ENCODE data around the gene NIT1. TPM values are rescaled to one million over a fixed set of nuclear protein-coding genes. Genes with fewer than 3 reads are reported as not detected.

Gene NIT1
- total RNA-seq, 1 donor from 2014 or later: 14.7 TPM

DNA sequence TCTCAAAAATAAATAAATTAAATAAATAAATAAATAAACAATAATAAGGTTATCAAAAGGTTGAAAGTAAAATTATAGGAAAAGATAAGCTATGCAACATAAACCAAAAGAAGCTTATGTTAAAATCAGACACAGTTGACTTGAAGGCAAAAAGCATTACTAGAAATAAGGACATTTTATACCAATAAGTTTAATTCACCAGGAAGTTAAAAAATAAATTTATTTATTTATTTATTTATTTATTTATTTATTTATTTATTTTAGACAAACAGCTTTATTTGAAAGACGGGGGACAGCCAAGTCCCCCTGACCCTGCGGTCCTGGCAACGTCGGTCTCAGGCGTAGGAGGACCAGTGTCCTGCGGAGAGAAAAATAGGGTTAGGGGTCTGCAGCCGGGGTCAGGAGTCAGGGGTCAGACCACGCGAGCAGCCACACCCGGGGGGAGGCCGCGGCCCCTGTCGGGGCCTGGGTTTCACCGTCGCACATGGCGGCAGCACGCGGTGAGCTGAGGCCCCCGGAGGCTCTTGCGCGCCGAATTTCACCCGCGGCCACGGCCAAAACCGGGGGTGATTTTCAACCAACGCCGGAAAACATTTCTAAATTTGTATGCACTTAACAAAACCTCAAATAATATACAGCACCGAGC, 23.0 kb downstream of the NIT1 start:
- no peak for DNase-seq (ENCODE audit: low spot score in 2 of 2)
- FAIRE-seq: no peak

DNA sequence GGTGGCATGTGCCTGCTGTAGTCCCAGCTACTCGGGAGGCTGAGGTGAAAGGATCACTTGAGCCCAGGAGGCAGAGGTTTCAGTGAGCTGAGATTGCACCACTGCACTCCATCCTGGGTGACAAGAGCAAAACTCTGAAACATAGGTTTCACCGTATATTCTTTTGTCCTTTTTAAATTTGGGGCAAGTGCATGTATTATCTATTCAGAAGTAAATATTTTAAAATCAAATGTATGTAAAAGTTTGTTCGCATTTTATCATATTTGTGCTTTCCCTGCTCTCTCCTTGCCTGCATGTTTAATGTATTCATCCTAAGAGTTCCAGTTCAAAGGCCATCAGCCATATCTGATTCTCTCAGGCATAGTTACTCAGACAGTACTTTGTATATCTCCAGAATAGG, 27.9 kb downstream of the NIT1 start:
- FAIRE-seq: no peak

DNA sequence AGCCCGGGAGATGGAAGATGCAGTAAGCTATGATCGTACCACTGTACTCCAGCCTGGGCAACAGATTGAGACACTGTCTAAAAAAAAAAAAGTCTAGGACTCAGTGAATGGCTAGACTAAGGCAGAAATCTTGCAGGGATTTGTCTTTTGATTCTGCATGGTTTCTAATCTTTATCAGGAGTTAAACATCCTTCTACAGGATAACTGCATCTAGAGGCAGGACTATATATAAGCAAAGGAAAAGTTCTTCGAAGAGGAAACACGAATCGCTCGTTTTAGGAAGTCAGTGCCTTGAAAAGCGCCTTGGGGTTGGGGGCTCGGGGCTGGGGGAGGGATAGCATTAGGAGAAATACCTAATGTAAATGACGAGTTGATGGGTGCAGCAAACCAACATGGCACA, 35.3 kb downstream of the NIT1 start:
- no peak for FAIRE-seq
- no peak for DNase-seq (ENCODE audit: low spot score in 2 of 2)

More for the DNA sequence above, 27.9 kb downstream of the NIT1 start:
- DNase-seq (ENCODE audit: low spot score in 2 of 2): no peak

DNA sequence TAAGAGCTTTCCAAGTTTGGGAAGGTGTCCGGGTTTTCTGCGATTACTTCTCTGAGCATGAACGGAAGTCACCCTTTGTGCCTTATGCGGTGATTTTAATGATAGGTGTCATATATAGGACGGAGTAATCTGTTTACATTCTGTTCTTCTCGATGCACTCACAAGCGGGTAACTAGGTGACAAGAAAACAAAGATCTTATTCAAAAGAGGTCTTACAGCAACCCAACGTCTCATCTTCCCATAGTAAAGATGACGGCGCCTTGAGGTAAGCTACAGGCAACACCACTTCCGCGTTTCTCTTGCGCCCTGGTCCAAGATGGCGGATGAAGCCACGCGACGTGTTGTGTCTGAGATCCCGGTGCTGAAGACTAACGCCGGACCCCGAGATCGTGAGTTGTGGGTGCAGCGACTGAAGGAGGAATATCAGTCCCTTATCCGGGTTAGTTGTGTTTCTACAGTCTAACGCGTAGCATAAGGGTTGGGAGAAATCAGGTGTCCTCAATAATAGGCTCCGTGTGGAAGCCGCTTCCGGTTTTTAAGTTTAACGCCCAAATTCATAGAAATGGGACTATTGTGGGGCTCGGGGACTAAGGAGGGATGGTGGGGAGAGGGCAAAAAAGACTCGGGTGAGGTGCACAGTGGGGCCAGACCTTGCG, 35.9 kb downstream of the NIT1 start, which contains the start of gene UFC1:
Gene UFC1, plus strand, starts transcription at position 297 of the 656 bp plus-strand sequence. Its CDS starts 20 bp downstream, at position 317.
- no peak for FAIRE-seq
- DNase-seq (ENCODE audit: low spot score in 2 of 2): peak; percentile 71 to 75

DNA sequence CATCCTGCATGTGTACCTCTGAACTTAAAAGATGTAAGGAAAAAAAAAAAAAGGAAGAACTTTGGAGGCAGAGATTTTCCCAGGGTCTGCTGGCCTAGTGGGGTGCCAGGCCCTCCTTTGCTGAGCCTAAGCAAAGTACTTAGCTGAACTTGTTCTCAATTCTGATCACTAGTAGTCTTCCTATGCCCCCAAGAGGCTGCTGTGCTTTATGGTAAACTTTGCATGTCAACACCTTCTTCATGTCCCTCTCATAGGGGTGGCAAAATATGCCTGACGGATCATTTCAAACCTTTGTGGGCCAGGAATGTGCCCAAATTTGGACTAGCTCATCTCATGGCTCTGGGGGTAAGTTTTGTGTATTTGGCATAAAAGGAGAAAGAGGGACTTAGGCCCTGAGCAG, 40.0 kb downstream of the NIT1 start:
- FAIRE-seq: no peak
- DNase-seq (ENCODE audit: low spot score in 2 of 2): no peak

DNA sequence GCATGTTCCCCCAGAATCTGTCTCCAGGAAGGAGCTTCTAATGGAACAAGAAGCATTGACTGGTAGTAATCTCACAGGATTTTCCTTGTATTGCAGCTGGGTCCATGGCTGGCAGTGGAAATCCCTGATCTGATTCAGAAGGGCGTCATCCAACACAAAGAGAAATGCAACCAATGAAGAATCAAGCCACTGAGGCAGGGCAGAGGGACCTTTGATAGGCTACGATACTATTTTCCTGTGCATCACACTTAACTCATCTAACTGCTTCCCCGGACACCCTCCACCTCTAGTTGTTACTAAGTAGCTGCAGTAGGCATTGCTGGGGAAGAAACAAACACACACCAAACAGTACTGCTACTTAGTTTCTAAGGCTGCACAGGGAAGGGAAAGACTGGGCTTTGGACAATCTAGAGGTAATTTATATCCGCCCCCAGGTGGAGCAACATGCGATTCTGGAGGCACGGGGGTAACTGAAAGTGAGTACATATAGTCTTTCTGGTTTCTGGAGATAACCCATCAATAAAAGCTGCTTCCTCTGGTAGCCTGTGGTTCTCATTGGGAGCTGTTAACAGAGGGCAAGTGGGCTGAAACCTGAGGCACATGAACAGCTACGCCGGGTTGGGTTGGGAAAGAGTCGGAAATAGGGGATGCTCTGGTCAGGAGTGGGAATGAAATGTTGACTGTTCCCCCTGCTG, 40.6 kb downstream of the NIT1 start:
- FAIRE-seq (no peak), DNase-seq (ENCODE audit: low spot score in 2 of 2) (no peak)

DNA sequence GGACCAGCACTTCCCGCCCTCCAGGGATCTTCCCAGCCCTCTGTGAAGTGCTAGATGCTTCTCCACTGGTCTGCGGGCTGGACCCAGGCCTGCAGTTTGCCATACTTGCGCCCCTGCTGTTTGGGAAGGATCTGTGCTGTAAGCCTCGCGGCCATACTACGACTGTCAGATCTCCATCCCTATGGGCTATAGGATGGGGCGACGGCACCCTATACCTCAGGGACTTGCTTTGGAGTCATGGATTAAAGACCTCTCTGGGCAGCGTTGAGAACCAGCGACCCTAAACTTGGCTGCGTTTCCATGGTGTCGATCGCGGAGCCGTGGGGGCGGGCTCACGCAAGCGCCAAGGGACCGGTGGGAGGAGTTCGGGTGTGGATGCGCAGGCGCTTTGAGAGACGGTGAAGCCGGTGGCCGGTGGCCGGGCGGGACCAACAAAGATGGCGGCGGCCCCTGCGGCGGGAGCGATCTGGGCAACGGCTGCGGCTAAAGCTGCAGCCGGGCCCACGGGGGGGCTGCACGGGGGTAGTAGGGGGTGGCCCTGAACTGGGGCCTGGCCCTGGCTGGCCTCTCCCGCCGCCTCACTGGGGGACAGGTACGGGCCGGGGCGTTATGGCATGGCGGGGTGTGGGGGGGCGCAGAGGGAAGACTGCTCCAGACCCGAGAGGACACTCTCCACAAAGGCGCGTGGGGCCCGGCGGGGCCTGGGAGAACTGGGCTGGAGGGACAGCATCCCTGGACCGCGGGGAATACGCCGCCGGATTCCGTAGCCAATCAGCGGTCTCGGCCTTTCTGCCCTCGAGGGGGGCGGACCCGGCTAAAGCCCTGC, 41.4 kb downstream of the NIT1 start, which contains the start of gene USP21:
Gene USP21, plus strand, starts transcription at position 414 of the 826 bp plus-strand sequence. CDS start 1,141 bp downstream, outside the sequence.
- peak; percentile 90 to 95 for DNase-seq (ENCODE audit: low spot score in 2 of 2)
- no peak for FAIRE-seq

DNA sequence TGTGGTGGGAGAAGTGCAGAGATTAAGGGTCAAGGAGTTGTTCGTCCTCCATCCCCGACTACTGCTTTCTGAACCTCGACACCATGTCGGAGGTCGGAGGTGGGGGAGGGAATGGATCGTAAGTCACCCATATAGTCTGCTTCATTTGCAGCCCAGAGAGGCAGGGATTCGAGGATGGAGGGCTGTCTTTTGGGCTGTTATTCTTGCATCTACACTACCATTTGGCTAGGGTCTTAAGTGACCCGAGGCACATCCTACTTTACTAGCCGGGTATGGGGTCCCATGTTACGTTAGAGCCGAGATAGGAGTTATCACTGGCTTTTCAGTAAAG, 42.0 kb downstream of the NIT1 start:
- FAIRE-seq (no peak), DNase-seq (ENCODE audit: low spot score in 2 of 2) (no peak)

DNA sequence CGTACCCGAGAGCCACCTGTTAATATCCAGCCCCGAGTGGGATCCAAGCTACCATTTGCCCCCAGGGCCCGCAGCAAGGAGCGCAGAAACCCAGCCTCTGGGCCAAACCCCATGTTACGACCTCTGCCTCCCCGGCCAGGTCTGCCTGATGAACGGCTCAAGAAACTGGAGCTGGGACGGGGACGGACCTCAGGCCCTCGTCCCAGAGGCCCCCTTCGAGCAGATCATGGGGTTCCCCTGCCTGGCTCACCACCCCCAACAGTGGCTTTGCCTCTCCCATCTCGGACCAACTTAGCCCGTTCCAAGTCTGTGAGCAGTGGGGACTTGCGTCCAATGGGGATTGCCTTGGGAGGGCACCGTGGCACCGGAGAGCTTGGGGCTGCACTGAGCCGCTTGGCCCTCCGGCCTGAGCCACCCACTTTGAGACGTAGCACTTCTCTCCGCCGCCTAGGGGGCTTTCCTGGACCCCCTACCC, 42.8 kb downstream of the NIT1 start:
- no peak for FAIRE-seq
- DNase-seq (ENCODE audit: low spot score in 2 of 2): no peak

DNA sequence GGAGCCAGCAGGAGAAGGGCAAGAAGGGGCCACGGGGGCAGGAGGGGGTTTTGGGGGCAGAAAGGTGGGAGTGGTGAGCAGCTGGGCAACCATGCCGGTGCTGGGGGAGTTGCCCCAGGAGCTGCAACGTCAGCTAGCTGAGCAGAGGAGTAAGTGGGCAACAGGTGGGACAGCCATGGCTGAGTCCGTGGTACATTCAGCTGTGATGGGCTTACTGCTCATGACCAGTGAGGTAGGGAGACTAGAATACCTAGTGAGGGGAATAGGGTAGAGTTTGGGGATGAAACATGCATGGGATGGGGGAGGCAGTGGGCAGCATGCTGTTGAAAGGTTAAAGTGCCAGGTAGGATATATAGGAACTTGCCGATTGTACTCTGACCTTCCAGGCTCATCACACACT, 43.7 kb downstream of the NIT1 start:
- no peak for DNase-seq (ENCODE audit: low spot score in 2 of 2)
- no peak for FAIRE-seq

DNA sequence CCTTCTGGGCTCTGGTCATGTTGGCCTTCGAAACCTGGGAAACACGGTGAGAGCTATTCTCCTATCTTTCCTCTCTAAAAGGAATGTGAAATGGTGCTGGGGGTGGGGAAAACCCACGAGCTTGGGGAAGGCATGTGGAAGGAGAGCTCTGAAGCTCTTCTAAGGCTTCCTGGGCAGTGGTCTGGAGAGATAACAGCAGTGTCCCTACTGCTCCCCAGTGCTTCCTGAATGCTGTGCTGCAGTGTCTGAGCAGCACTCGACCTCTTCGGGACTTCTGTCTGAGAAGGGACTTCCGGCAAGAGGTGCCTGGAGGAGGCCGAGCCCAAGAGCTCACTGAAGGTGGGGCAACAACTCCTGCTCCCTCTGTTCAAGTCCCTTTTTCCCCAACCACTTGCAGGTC, 44.1 kb downstream of the NIT1 start:
- FAIRE-seq (no peak), DNase-seq (ENCODE audit: low spot score in 2 of 2) (no peak)

DNA sequence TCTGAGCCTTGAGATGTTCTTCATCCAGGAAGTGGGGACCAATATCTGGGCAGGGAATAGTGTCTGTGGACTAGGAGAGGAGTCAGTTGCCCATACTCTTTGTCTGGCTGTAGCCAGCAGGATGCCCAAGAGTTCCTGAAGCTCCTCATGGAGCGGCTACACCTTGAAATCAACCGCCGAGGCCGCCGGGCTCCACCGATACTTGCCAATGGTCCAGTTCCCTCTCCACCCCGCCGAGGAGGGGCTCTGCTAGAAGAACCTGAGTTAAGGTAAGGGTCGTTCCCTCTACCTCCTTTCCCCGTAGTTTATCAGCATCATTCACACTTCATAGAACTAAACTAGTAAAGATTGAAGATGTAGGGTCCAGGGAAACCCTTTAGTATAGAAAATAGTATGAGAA, 44.9 kb downstream of the NIT1 start:
- FAIRE-seq: no peak
- DNase-seq (ENCODE audit: low spot score in 2 of 2): no peak

DNA sequence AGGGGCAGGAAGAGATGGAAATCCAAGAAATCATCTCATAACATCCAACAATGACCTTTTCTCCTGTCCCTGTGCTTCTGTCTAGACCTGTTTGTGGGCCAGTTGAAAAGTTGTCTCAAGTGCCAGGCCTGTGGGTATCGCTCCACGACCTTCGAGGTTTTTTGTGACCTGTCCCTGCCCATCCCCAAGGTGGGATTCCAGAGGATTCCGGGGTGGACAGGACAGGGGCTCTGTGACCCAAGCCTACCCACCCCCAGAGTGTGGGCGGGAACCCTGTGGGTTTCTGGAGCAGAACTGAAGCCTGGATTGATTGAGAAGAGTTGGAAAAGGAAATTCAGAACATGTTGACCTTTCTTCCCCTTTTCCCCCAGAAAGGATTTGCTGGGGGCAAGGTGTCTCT, 45.9 kb downstream of the NIT1 start:
- no peak for FAIRE-seq

DNA sequence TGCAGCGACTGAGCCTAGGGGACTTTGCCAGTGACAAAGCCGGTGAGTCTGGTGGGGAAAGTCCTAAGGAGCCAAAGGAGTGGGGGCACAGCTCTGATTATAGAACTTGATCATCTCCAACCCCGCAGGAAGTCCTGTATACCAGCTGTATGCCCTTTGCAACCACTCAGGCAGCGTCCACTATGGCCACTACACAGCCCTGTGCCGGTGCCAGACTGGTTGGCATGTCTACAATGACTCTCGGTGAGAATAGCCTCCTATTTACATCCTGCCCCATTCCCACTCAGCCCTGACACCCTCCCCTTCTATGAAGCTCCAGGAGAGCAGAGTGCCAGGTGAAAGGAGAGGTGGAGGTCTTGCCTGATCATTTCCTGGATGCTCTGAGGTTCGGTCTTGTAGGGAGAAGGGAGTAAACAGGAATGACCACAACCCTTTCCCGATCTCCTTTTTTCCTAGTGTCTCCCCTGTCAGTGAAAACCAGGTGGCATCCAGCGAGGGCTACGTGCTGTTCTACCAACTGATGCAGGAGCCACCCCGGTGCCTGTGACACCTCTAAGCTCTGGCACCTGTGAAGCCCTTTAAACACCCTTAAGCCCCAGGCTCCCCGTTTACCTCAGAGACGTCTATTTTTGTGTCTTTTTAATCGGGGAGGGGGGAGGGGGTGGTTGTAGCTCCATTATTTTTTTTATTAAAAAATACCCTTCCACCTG, 47.2 kb downstream of the NIT1 start:
- no peak for FAIRE-seq
- DNase-seq (ENCODE audit: low spot score in 2 of 2): no peak

More for the DNA sequence above, 45.9 kb downstream of the NIT1 start:
- no peak for DNase-seq (ENCODE audit: low spot score in 2 of 2)

DNA sequence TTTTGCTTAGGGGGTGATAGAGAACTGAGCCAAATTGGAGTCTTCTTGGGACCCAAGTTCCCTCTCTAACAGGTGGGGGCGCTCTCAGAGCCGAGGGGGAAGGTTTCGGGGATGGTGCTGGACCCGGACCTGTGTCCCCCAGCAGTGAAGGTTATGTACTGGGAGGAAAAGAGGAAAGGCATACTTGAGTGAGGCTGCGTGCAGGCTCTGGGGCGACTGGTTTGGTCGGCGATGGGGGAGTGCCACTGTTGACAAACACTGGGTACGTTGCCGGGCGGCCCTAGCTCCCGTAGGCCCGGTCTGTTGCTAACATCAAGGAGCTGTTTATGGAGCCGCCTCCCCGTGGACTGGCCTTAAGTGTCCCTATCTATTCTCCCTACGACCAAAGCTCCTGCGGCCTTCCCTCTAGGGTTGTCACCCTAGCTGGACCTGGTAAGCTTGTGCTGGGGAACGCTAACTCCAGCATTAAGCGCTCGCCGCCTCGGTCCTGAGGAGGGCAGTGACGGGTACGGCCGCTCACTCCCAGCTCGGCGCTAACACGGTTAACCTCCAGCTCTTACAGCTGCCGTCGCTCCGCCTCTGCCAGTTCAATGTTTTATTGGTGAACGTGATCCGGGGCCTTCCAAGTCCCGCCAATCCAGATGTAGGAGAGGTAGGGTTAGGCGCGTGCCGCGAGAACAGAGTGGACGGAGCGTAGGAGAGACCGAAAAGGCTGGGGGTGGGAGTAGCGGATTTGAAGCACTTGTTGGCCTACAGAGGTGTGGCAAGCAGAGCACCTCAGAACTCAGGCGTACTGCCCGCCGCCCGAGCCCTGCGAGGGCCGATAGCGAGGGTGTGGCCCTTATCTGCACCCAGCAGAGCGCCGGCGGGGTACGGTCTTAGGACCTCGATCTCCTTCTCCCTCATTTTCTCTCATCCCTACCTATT, 48.1 kb downstream of the NIT1 start, which contains the start of gene PPOX:
Gene PPOX, plus strand, starts transcription at position 685 of the 927 bp plus-strand sequence. CDS start 422 bp downstream, outside the sequence.
- FAIRE-seq (peak; percentile 19), DNase-seq (ENCODE audit: low spot score in 2 of 2) (peak; percentile 85 to 92)

DNA sequence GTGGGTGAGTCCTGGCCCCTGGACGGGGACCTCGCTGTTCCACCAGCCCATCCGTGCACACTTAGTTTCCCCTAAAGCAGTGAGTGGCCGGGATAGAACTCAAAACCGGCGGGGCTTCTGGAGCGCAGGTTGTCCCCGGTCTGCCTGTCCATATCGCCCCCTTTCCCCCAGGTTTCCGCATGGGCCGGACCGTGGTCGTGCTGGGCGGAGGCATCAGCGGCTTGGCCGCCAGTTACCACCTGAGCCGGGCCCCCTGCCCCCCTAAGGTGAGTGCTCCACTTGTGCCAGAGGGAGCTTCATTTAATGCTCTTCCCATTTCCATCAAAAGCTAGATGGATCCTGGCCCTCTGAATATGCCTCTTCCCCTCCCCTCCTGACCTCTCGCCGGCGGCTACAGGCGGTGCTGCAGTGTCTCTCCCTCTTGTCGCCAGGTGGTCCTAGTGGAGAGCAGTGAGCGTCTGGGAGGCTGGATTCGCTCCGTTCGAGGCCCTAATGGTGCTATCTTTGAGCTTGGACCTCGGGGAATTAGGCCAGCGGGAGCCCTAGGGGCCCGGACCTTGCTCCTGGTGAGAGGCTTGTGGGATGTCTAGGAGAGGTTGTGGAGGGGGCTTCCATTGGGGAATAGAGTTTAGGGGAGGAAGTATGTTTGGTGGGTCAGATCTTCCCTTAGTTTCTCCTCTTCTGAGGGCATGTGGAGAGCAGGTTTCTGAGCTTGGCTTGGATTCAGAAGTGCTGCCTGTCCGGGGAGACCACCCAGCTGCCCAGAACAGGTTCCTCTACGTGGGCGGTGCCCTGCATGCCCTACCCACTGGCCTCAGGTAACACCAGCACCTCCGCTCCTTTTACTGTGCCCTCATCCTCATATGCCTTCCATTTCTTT, 49.0 kb downstream of the NIT1 start:
- FAIRE-seq (no peak), DNase-seq (ENCODE audit: low spot score in 2 of 2) (no peak)

DNA sequence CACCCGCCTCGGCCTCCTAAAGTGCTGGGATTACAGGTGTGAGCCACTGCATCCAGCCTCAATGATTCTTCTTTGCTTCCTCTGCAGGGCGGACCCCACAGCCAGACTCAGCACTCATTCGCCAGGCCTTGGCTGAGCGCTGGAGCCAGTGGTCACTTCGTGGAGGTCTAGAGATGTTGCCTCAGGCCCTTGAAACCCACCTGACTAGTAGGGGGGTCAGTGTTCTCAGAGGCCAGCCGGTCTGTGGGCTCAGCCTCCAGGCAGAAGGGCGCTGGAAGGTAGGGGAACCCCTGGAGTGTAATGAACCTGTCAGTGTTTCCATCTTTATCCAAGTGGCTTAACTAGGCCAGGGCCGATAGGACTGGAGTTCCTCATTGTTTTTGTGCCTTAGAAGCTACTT, 51.0 kb downstream of the NIT1 start:
- DNase-seq (ENCODE audit: low spot score in 2 of 2) (no peak), FAIRE-seq (no peak)

Measured in frontal cortex (tissue), 4 donors.